H9 (cell line): ENCODE data around the gene SMYD5. TPM values are rescaled to one million over a fixed set of nuclear protein-coding genes. Genes with fewer than 3 reads are reported as not detected.
A peak's percentile ranks its signal among the peaks of the same experiment; 100 is the strongest.

Experiments used
- DNase-seq: peaks from one replicate; pipeline ENCODE4 v3.0.0-alpha.2; 2017
- H2AFZ ChIP-seq: one replicate; pipeline ENCODE4 v1.6.1; 2013; ENCODE audit warnings: mild to moderate bottlenecking, low read length, control low read depth, moderate library complexity
- H2AK5ac ChIP-seq: 2 replicates; pipeline ENCODE4 v1.6.1; 2013; ENCODE audit warnings: low read length, control low read depth, mixed read lengths; ENCODE audit not compliant: insufficient read length
- H2BK120ac ChIP-seq: one replicate; pipeline ENCODE4 v1.6.1; 2013; ENCODE audit warnings: low read depth, mild to moderate bottlenecking, low read length, control low read depth, inconsistent platforms; ENCODE audit not compliant: poor library complexity, severe bottlenecking
- H2BK12ac ChIP-seq: 2 replicates; pipeline ENCODE4 v1.6.1; 2013; ENCODE audit warnings: low read length, control low read depth, mixed read lengths, low read depth; ENCODE audit not compliant: insufficient read length
- H2BK15ac ChIP-seq: 2 replicates; pipeline ENCODE4 v1.6.1; 2013; ENCODE audit warnings: low read depth, low read length, control low read depth
- H2BK20ac ChIP-seq: one replicate; pipeline ENCODE4 v1.6.1; 2013; ENCODE audit warnings: low read depth, mild to moderate bottlenecking, low read length, control low read depth, inconsistent platforms; ENCODE audit not compliant: poor library complexity, severe bottlenecking
- H2BK5ac ChIP-seq: 2 replicates; pipeline ENCODE4 v1.6.1; 2013; ENCODE audit warnings: low read length, control low read depth, mixed read lengths; ENCODE audit not compliant: insufficient read length
- H3K14ac ChIP-seq: 2 replicates; pipeline ENCODE4 v1.6.1; 2013; ENCODE audit warnings: low read length, control low read depth; ENCODE audit not compliant: insufficient read depth
- H3K18ac ChIP-seq: 2 replicates; pipeline ENCODE4 v1.6.1; 2013; ENCODE audit warnings: low read depth, mild to moderate bottlenecking, mixed read lengths, low read length, control low read depth; ENCODE audit not compliant: insufficient read length
- H3K23ac ChIP-seq: 2 replicates; pipeline ENCODE4 v1.6.1; 2013; ENCODE audit warnings: low read length, control low read depth, mixed read lengths, low read depth; ENCODE audit not compliant: insufficient read length
- H3K23me2 ChIP-seq: 2 replicates; pipeline ENCODE4 v1.6.1; 2013; ENCODE audit warnings: low read depth, mild to moderate bottlenecking, mixed read lengths, low read length, control low read depth; ENCODE audit not compliant: insufficient read length, poor library complexity, severe bottlenecking
- H3K27ac ChIP-seq: 2 replicates; pipeline ENCODE4 v1.5.1; 2013; ENCODE audit warnings: low read length, control low read depth, mixed read lengths, low read depth; ENCODE audit not compliant: insufficient read length
- H3K27me3 ChIP-seq: 2 replicates; pipeline ENCODE4 v1.6.1; 2013; ENCODE audit warnings: low read length, control low read depth, inconsistent platforms; ENCODE audit not compliant: insufficient read depth
- H3K4ac ChIP-seq: 2 replicates; pipeline ENCODE4 v1.6.1; 2013; ENCODE audit warnings: low read depth, mild to moderate bottlenecking, control low read depth, inconsistent platforms, low read length, moderate library complexity
- H3K4me1 ChIP-seq: 2 replicates; pipeline ENCODE4 v1.6.1; 2013; ENCODE audit warnings: low read length, control low read depth, inconsistent platforms; ENCODE audit not compliant: insufficient read depth
- H3K4me2 ChIP-seq: 2 replicates; pipeline ENCODE4 v1.6.1; 2013; ENCODE audit warnings: low read length, control low read depth, mixed read lengths; ENCODE audit not compliant: insufficient read length, insufficient read depth
- H3K56ac ChIP-seq: 2 replicates; pipeline ENCODE4 v1.6.1; 2013; ENCODE audit warnings: low read depth, mild to moderate bottlenecking, mixed read lengths, low read length, control low read depth; ENCODE audit not compliant: insufficient read length
- H3K79me1 ChIP-seq: 2 replicates; pipeline ENCODE4 v1.6.1; 2013; ENCODE audit warnings: low read depth, mild to moderate bottlenecking, moderate library complexity, low read length, control low read depth, inconsistent platforms; ENCODE audit not compliant: insufficient read depth, poor library complexity, severe bottlenecking
- H3K79me2 ChIP-seq: 2 replicates; pipeline ENCODE4 v1.6.1; 2013; ENCODE audit warnings: low read length, control low read depth, inconsistent platforms; ENCODE audit not compliant: insufficient read depth
- H3K9ac ChIP-seq: 2 replicates; pipeline ENCODE4 v1.6.1; 2013; ENCODE audit warnings: low read length, control low read depth, mixed read lengths; ENCODE audit not compliant: insufficient read length; ENCODE audit errors: extremely low read depth
- H3K9me3 ChIP-seq: one replicate; pipeline ENCODE4 v1.6.1; 2013; ENCODE audit warnings: low read depth, low read length, inconsistent platforms; ENCODE audit not compliant: control insufficient read depth
- H3T11ph ChIP-seq: one replicate; pipeline ENCODE4 v1.6.1; 2013; ENCODE audit warnings: mild to moderate bottlenecking, low read length, control low read depth, inconsistent platforms
- H4K20me1 ChIP-seq: one replicate; pipeline ENCODE4 v1.6.1; 2013; ENCODE audit not compliant: control insufficient read depth, insufficient read length, insufficient read depth
- H4K5ac ChIP-seq: 2 replicates; pipeline ENCODE4 v1.6.1; 2013; ENCODE audit warnings: low read depth, mild to moderate bottlenecking, mixed read lengths, low read length, control low read depth; ENCODE audit not compliant: insufficient read length
- H4K8ac ChIP-seq: replicated peaks from 2 replicates; pipeline ENCODE4 v1.6.1; 2013; ENCODE audit warnings: low read length, control low read depth, mixed read lengths, low read depth; ENCODE audit not compliant: insufficient read length
- H4K91ac ChIP-seq: 2 replicates; pipeline ENCODE4 v1.6.1; 2013; ENCODE audit warnings: low read depth, mild to moderate bottlenecking, moderate library complexity, mixed read lengths, low read length, control low read depth; ENCODE audit not compliant: insufficient read length
- H3K27ac Mint-ChIP-seq, 3 experiments: 2 replicates in 2 of 3; 3 replicates in 1 of 3; pipeline ENCODE4 v1.8.0; 2020 to 2021; ENCODE audit warnings: mixed read lengths in 3 of 3, mild to moderate bottlenecking in 1 of 3, moderate library complexity in 1 of 3
- H3K27me3 Mint-ChIP-seq: 2 replicates; pipeline ENCODE4 v1.8.0; 2021; ENCODE audit warnings: low read depth, mild to moderate bottlenecking, moderate library complexity, mixed read lengths
- H3K36me3 Mint-ChIP-seq, 3 experiments: 2 replicates in 2 of 3; 3 replicates in 1 of 3; pipeline ENCODE4 v1.8.0; 2020 to 2021; ENCODE audit warnings: low read depth in 3 of 3, mixed read lengths in 3 of 3; ENCODE audit not compliant: insufficient read depth in 1 of 3
- H3K4me1 Mint-ChIP-seq, 2 experiments: 2 replicates each; pipeline ENCODE4 v1.8.0; 2020; ENCODE audit warnings: mixed read lengths in 2 of 2
- H3K4me3 Mint-ChIP-seq, 2 experiments: 2 replicates in 1 of 2; 3 replicates in 1 of 2; pipeline ENCODE4 v1.8.0; 2020 to 2021; ENCODE audit warnings: mild to moderate bottlenecking in 2 of 2, mixed read lengths in 2 of 2, moderate library complexity in 1 of 2
- H3K9me3 Mint-ChIP-seq, 2 experiments: 2 replicates in 1 of 2; 3 replicates in 1 of 2; pipeline ENCODE4 v1.8.0; 2020; ENCODE audit warnings: mild to moderate bottlenecking in 2 of 2, mixed read lengths in 2 of 2, moderate library complexity in 1 of 2
- CTCF ChIP-seq: fragments of 200-600 bp; sonication (generic); conservative IDR thresholded peaks from 3 replicates; pipeline ENCODE4 v1.8.0; 2021; ENCODE audit warnings: antibody characterized with exemption, mild to moderate bottlenecking
- WGBS: extraction: QIAGEN DNeasy Blood & Tissue Kit; methylation state at CpG from one replicate; pipeline ENCODE4 v1.1.7; 2013; ENCODE audit warnings: missing lambda C conversion rate, low lambda C conversion rate, mixed read lengths; ENCODE audit not compliant: insufficient read length; ENCODE audit errors: extremely low coverage; 5-methylcytosine and 5-hydroxymethylcytosine counted together
- total RNA-seq: library from RNA; stranded (reverse); gene quantifications from 2 replicates; pipeline ENCODE4 v1.2.1, GENCODE V29; 2021

Gene SMYD5
- total RNA-seq, 1 experiment from 2014 or later = 45.2 TPM

GRCh38 chr2:73176205-73176880, 37.7 kb upstream of the SMYD5 start:
- H3K27me3 Mint-ChIP-seq = peaks cover 93% of the 10 kb centered on the region
- H3K4me3 Mint-ChIP-seq = peak overlapping the region; percentile 72 to 92
- Histone ChIP-seq H2BK12ac (no peak overlapping the region), H3K23ac (no peak overlapping the region), H3K56ac (no peak overlapping the region), H3K18ac (no peak overlapping the region), H3K79me1 (no peaks in the 10 kb centered on the region), H2AFZ (no peak overlapping the region), H3T11ph (no peak overlapping the region), H3K14ac (no peak overlapping the region; the same call in 1 of the 2 replicates), H2BK20ac (no peak overlapping the region), H2BK120ac (no peak overlapping the region), H3K27me3 (peaks cover 29% of the 10 kb centered on the region), H3K23me2 (peaks cover 24% of the 10 kb centered on the region), H3K4ac (no peak overlapping the region), H4K5ac (no peak overlapping the region), H4K91ac (no peak overlapping the region), H3K4me2 (peak overlapping the region; percentile 69), H3K9me3 (no peaks in the 10 kb centered on the region), H4K8ac (no peak overlapping the region), H3K4me1 (peaks cover 4% of the 10 kb centered on the region; the same call in 1 of the 2 replicates), H3K27ac (no peak overlapping the region), H2BK15ac (no peak overlapping the region), H2AK5ac (no peak overlapping the region), H2BK5ac (no peak overlapping the region), H4K20me1 (no peaks in the 10 kb centered on the region), H3K79me2 (no peaks in the 10 kb centered on the region), H3K9ac (no peak overlapping the region)
- peak; percentile 24; the same call in 2 of the 3 replicates for TF ChIP-seq CTCF
- no peaks in the 10 kb centered on the region; a peak in 1 of 5 replicates for H3K9me3 Mint-ChIP-seq
- DNase-seq = peak; percentile 69
- WGBS = no CpG with 5 or more reads among the region's 31 CpGs
- H3K27ac Mint-ChIP-seq = no peak overlapping the region
- peaks cover 19 to 25% of the 10 kb centered on the region in 2 experiments for H3K4me1 Mint-ChIP-seq
- H3K36me3 Mint-ChIP-seq = no peaks in the 10 kb centered on the region
